Activated CD4-positive, alpha-beta T cell treated with anti-CD3 and anti-CD28 coated beads for 48 hours (primary cell): Measurements from ENCODE around the gene AP5B1.

Experiments used
- DNase-seq: peaks from one replicate; pipeline ENCODE4 v3.0.0-alpha.2; 2020

AP5B1 gene, protein sequence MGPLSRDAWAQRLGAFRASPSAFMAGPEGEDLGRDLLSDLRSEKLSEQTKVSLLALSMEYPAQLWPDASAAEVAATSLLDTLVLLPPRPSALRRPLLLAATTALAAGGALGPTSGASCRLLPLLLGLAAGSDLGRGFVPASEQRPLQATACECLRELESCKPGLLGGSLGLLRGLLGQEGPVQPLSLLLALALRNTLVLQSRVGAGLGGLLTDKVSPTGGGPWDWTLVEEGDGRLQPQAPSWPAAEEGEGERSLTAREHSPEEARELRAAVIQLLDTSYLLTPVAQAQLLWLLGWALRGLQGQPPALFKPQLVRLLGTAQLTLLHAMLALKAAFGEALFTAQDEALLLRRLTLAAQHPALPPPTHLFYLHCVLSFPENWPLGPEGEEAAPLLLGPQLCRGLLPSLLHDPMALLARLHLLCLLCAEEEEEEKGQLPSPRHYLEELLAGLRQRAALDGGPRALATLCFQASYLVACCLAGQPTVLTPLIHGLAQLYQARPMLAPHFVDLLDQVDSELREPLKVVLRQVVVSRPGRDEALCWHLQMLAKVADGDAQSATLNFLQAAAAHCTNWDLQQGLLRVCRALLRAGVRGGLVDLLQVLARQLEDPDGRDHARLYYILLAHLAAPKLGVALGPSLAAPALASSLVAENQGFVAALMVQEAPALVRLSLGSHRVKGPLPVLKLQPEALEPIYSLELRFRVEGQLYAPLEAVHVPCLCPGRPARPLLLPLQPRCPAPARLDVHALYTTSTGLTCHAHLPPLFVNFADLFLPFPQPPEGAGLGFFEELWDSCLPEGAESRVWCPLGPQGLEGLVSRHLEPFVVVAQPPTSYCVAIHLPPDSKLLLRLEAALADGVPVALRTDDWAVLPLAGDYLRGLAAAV

DNA sequence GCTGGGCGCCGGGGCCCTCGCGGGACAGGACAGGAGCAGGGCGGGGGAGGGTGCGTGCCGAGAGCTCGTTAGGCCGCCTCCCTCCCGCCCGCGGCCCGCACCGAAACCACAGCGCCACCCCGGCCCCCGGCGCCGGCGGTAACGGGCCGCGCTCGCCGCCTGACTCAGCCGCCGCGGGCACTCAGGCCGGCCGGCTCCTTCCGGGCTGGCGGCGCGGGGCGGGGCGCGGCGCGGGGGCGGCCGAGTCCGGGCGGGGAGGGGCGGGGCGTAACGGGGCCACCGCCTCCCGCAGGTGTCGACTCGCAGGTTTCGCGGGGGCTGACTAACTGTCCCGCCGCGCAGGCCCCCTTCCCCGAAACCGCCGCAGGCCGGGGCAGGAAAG lies at the start of gene AP5B1:
Gene AP5B1, minus strand, starts transcription at position 207 of the 382 bp plus-strand sequence. CDS start 385 bp downstream, outside the sequence.
- peak; percentile 74 for DNase-seq

GRCh38 chr11:65829459-65829858 lies 48.7 kb upstream of the AP5B1 start:
- DNase-seq: no peak

DNA sequence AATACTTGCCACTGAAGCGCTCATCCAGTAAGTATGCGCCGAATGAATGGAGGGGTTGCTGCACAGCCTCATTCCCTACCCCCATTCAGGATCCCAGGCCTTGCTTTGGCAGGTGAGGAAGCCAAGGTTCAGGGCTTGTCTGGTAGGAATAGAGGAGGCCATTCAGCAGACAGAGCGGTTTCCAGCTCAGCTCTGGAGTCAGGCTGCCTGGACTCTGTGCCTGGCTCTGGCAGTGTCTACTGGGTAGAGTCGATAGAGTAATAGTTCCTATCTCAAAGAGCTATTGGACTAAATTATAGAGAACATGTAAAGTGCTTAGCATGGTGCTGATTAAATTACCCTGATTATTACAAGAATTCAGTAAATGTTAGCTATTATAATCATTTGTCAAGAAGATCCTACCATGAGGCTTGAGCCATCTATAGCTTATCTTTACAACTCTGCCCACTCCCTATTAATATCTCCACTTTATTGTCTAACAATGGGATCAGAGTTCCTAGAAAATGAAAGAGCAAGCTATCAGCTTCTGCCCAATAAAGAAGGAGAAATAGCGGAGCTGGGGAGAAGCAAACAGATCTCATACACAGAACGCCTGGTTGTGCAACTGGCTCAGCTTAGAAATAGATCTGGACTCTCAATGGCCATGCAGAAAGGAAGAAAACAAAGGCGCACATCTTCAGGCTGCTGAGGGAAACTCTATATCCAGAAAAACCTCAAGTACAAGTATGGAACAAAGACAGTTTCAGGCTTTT lies 46.4 kb upstream of the AP5B1 start:
- no peak for DNase-seq

DNA sequence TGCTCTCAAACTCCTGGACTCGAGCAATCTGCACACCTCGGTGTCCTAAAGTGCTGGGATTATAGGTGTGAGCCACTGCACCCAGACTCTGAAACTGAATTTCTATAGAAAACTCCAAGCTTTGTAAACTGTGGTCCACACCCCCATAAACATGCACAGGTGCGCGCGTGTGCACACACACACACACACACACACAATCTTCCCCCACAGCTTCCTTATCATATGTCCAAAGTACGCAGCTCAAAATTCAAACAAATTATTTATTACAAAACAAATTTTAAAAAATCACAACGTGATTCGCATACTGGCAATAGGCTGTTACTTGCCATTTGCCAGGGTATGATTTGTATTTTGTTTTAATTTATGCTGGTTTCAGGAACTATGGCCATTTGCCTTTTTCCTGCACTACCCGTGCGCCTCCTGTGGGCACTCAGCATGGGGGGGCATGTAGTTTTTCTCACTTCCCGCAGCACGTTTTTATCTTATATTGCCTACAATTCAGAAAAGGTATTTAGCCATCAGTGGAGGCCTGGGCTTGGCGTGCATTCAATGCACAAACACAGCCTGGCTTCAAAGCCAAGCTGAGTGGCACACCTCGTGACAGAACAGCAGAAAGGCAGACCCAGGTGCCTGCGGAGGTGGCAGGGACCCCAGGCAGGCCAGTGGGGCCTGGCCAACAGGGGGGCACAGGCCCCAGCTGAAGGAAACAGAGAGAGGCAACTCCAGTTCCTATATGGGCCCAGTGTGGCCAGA lies 42.2 kb upstream of the AP5B1 start:
- DNase-seq: no peak

- DNase-seq: no peak
Measured at GRCh38 chr11:65821107-65821506, 40.3 kb upstream of the AP5B1 start.

GRCh38 chr11:65817835-65818680 lies 37.3 kb upstream of the AP5B1 start:
- peak; percentile 97 for DNase-seq

DNA sequence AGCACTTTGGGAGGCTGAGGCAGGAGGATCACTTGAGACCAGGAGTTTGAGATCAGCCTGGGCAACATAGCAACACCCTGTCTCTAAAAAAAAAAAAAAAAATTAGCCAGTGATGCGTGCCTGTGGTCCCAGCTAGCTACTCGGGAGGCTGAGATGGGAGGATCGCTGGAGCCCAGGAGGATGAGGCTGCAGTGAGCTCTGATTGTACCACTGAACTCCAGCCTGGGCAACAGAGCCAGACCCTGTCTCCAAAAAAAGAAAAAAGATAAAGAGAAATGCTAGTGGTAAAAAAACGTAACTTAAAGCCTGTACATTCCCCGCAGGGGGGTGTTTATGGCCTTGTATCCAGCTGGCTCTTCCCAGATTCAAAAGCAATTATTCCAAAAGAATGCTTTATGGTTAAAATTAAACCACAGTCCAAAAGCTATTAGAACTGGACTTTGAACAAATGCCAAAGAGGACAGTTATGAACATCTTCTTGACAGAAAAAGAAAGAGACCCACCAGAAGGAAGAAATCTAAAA lies 36.6 kb upstream of the AP5B1 start:
- no peak for DNase-seq

DNA sequence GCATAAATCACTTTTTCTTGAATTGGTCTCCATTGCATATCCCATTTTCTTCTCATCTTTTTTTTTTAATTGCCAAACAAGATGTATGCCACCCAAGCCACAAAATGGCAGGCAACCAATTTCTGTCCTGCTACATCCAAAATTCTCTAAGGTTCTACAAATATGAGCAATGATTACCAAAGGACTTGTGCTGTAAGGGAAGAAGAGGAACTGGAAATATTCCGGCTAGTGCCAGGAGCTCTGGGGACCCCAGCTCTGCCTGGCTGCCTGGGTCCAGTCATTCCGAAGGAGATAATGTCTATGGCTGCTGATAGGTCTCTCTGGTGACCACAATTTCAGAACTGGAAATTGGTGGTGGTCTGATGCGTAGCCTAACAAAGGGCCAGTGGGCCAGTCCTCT lies 35.9 kb upstream of the AP5B1 start:
- DNase-seq: no peak

- no peak for DNase-seq
Measured at GRCh38 chr11:65814986-65815565, 34.3 kb upstream of the AP5B1 start.

GRCh38 chr11:65814131-65814985 lies 33.6 kb upstream of the AP5B1 start:
- no peak for DNase-seq

DNA sequence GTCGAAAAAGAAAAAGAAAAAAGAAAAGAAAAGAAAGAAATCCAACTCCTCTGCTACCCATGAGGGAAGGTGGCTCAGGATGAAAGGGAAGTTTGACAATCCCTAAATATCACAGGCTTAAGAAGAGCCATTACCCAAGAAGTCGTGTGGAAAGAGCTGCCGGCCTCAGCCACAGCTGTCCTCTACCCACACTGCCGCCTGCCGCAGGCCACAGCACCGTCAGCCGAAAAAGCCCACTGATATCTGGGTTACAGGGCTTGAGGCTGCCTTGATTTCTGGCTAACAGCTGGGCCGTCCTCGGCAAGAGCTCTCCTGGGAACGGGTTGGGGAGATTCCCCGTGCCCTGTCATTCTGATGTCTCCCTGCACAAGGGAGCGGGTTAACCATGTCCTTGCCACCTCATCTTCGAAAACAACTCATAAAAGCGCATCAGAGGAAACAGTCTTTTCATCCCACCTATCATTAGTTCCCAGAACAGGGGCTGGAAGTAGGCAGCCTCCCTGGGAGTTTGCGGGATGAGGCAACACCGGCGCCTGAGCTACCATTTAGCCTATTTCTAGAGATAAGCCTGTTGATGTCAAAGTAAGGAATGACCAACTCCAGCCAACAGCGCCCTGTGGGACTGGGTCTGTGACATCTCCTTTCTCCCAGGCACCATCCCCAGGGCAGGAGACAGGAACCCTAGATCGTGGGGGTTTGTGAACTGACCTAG lies 31.1 kb upstream of the AP5B1 start:
- no peak for DNase-seq

GRCh38 chr11:65810046-65810868 lies 29.5 kb upstream of the AP5B1 start:
- DNase-seq: no peak

DNA sequence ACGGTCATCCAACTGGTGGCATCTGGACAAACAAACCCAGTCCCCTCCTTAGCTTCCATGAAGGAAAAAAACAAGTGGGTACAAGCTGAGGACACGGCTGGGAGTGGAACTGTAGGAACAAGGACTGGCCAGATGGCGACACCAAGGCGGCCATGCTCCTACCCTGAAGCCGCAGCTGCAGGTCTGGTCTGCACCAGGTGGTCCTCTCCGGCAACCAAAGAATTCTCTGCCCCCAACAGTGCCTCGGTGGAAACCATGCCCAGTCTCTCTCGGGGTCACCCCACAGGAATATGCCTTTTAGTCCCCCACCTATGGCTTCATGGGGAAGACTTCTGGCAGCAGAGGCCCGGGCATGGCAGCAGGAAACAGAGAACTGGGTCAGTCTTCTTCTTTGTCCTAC lies 28.7 kb upstream of the AP5B1 start:
- no peak for DNase-seq

DNA sequence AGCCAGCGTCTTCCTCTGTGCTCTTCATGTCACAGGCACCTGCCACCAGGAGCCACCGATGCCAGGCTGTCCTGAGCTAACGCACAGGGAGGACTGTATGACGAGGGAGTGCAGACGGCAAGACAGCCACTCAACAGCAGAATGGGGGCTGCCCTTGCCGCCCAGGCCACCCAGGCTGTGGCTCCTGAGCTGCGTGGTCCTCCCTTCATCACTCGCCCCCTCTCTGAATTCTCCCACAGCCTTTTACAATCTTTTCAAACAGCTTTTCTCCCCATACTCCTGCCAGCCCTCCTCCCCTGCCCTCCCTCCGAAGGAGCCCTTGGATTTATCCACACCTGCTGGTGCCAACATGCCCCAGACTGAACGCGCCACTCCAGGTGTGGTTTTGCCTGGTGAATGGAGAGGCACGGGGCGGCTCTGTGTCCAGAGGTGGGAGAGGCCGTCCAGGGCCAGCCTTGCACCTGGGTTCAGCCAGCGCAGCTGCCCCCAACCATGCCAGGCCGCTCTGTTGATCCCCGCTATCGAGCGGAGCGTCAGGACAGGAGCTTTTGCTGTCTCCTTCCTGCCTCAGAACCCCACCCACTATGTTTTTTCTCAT lies 28.1 kb upstream of the AP5B1 start:
- DNase-seq: no peak

DNA sequence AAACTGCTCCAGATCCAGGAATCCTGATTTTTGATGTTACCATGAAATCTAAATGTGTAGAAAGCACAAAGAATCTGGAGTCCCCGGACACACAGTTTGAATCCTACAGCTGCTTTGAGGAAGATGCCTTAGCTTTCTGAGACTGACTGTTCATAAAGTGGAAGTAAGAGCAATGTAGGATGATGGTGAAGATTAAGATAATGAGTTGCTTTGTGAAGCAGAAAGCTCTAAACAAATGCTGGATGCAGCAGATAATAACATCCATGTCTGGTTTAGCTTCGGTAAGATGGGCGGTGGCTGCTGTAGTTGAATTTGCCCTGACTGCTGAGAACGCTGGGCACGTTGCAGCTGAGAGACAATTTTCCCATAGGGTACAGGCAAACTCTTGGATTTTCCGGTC lies 26.2 kb upstream of the AP5B1 start:
- DNase-seq: no peak

DNA sequence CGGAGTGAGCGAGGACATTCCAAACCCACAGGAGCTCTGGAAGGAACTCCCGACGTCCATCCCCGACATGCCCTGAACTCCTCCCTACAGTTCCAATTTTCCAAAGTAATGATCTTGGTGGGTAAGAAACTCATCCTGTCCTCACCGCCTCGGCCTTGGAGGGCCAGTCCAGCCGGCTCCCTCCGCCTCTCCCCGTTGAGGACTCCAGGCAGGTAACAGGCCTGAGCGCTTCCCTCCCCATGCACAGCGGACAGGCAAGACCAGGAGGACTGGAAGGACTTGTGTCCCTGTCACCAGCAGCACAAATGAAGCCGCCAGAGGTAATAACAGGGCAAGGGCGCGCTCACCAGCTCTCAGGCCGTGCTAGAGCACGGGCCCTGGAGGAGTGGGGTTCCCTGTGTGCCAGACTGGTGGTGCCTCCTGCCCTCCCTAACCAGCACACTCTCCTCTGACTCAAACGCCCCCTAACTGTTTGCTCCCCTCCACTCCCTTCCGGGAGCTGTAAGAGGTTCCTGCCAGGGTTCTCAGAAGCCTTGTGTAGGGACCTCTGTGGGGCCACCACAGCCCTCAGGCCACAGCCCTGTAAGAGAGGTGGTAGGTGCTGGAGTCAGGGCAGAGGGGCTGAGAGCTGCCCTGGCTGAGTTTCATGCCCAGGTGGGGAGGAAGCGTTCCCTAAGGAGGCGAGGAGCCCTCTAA lies 23.2 kb upstream of the AP5B1 start:
- no peak for DNase-seq

GRCh38 chr11:65802841-65803240 lies 22.1 kb upstream of the AP5B1 start:
- no peak for DNase-seq
